Measurements from ENCODE around the gene RPL31. TPM values are rescaled to one million over a fixed set of nuclear protein-coding genes. Genes with fewer than 3 reads are reported as not detected.
A peak's percentile ranks its signal among the peaks of the same experiment; 100 is the strongest.

The RPL31 gene
- polyA plus RNA-seq, 4 donors: 2,508 to 2,984 (median 2,727) TPM

DNA sequence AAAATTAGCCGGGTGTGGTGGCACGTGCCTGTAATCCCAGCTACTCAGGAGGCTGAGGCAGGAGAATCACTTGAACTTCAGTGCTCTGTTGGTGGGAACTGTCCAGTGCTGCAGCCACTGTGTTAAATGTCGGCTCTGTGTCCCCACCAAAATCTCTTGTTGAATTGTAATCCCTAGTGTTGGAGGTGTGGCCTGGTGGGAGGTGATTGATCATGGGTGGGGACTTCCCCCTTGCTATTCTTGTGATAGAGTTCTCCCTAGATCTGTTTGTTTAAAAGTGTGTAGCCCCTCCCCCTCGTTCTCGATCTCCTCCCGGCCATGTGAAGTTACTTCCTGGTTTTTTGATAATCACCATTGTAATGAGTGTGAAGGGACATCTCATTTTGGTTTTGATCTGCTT, 9.8 kb upstream of the RPL31 start:
- DNase-seq (ENCODE audit: low read depth in 4 of 4, low spot score in 3 of 4): no peak

DNA sequence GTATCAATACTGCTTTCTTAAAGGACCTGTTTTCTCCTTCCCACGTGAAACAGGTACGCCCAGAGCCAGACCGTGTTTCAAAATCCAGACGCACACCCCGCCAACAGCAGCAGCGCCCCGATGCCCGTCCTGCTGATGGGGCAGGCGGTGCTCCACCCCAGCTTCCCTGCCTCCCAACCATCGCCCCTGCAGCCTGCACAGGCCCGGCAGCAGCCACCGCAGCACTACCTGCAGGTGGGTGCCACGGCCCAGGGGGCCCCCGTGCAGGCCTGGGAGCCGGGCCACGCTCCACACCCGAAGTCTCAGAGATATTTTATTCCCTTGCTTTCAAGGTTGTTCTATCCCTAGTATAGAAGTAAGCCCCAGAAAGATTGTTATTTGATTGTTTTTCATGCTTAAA, 8.8 kb upstream of the RPL31 start:
- no peak for DNase-seq (ENCODE audit: low read depth in 4 of 4, low spot score in 3 of 4)

DNA sequence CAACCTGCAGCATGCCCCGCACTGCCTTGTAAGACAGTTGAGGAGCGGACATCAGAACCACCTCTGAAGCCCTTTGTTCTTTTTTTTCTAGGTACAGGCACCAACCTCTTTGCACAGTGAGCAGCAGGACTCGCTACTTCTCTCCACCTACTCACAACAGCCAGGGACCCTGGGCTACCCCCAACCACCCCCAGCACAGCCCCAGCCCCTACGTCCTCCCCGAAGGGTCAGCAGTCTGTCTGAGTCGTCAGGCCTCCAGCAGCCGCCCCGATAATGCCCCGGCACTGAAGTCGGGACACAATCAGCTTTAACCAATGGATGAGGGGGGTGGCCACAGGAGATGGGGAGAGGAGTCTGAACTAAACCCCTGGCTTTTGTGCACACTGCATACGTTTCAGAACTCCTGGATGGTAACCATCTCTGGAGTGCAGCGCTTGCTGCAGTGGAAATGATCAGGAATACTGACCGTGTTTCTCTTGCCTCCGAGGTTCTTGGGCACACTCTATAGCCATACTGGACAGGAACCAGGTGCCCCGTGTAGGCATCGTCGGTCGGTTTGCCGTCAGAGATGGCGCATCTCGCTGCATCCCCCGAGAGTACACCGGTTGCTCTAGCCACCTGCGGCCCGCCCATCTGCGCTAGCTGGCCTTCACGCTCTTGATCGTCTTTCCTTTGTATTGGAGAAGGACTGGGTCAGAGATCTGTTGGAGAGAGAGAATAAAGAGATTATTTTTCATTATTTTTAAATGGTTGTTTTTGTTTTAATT, 6.6 kb upstream of the RPL31 start:
- DNase-seq (ENCODE audit: low read depth in 4 of 4, low spot score in 3 of 4): no peak

DNA sequence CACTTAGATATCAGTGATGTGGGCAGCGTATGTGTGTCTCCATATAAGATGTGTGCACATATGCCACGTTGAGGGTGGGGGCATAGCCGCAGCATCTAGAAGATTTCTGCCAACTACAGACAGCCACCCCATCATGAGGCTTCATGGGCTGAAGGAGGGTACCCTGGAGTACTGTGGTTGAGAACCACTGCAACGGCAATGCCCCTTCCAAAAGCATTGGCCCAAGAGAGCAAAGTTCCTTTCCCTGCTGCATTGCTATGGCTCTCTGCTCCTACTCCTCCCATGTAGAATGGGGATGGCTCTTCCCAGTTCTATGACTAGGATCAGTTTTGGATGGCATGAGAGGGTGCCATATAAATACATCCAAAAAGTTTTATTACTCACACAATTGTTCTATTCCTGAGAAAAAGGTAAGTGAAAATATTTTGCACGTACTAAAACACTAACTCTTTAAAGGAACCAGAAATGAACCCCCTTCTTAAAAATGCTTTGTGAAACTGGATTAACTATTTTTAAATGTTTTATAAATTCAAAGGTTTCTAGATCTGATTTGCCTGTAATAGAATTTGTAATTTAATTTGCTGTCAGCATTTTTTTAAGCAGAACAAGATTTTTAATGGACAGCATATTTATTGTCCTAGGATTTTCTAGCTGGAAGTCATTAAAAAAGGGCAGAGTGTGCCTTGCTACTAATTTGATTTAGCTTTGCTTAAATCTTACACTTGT, 4.4 kb upstream of the RPL31 start:
- no peak for DNase-seq (ENCODE audit: low read depth in 4 of 4, low spot score in 3 of 4)

DNA sequence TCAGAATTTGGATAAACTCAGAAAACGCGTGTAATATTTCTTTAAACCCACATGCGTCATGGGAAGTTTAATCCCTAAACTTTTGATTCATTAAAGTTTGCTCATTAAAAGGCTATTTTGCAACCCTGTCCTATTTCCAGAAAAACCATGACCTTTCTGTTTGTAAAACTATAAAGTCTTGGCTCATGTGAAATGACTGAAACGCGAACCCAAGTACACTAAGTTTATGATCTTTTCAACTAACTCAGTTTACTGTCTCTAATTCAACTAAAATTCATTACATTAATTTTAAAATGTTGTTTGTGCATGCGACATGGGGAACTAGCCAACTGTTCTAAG, 3.9 kb upstream of the RPL31 start:
- no peak for DNase-seq (ENCODE audit: low read depth in 4 of 4, low spot score in 3 of 4)

DNA sequence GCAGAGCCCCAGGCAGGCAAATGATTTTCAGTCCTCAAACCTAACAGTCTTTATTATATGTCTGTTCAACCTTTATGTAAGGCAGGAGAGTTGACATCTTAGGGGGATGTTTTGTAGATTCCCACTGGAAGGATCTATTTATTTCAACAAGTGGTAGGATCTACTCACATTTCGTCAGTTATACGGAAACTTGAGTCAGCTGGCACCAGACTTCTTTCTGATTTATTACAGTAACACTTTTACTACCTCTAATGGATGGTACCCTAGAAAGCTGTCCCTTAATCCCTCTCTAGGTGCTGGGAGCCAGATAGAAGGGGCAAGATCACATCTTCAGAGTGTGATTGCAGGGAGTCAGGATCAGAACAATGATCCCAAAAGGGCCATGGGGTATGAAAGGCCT, 2.1 kb upstream of the RPL31 start:
- no peak for DNase-seq (ENCODE audit: low read depth in 4 of 4, low spot score in 3 of 4)

DNA sequence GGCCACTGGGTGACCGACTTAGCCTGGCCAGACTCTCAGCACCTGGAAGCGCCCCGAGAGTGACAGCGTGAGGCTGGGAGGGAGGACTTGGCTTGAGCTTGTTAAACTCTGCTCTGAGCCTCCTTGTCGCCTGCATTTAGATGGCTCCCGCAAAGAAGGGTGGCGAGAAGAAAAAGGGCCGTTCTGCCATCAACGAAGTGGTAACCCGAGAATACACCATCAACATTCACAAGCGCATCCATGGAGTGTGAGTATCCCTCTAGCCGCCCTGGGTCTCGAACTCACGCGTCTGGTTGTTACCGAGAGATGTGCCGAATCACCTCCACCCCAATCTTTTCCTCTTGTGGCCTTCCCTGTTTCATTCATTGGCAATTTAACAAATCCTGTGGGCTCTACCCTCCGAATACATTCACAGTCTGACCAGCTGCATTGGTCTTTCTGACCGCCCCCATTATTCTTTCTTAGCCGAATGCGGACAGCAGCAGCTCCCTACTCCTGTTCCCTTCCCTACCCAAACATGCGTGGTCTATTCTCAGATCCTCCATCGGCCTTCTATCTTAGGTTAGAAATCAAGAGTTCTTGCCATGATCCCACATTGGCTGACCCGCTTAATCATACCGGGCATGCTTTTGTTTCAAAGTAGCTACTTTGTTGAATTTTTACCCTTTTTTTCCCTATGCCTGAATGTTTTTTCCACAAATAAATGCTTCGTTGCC, 631 bp downstream of the RPL31 start:
- DNase-seq (ENCODE audit: low read depth in 4 of 4, low spot score in 3 of 4): no peak

DNA sequence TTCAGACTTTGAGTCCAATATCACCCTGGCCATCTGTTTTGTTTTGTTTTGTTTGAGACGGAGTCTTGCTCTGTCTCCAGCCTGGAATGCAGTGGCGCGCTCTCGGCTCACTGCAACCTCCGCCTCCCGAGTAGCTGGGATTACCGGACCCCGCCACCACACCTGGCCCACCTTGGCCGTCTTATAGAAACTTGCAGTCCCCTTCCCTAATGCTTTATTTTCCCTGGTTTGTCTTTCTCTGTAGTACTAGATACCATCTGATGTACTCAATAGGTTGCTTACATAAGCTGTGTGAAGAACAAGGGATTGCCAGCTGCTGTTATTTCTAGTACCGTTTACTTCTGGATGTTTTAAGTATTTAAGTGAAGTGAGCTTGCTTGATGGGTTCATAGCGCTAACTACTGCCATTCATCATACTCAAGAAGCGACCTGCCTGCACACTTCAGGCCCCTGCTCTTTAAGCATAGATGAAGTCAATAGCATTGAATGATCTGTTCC, 1.2 kb downstream of the RPL31 start:
- no peak for DNase-seq (ENCODE audit: low read depth in 4 of 4, low spot score in 3 of 4)

DNA sequence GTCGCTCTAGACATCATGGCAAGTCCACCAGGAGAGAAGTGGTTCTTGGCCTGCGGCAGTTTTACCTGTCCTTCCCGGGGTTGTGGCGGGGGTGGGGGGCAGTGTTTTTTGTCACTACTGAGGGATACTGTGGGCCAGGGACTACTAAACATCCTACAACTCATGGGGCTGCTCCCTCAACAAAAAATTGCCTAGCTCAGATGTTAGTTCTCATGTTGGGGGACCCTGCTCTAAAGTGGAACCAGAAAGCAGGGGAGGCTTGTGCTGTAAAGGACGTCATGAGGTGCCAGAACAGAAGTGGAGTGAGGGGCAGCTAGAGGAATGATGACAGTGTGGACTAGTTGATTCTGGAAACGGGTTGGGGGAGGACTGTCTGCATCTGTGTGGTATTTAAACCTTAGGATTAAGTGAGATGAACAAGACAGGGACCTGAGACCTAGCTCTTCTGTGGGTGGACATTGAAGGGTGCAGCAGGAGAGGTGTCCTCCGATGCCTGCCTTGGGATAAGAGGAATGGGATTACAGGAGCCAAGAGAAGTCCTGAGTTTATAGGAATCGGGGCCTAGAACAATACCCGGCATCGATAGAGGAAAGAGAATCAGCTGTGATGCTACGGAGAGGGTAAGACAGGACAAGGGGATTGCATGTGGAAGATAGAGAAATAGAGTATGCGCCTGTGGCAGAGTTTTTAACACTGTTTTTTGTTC, 2.7 kb downstream of the RPL31 start:
- DNase-seq (ENCODE audit: low read depth in 4 of 4, low spot score in 3 of 4): no peak

DNA sequence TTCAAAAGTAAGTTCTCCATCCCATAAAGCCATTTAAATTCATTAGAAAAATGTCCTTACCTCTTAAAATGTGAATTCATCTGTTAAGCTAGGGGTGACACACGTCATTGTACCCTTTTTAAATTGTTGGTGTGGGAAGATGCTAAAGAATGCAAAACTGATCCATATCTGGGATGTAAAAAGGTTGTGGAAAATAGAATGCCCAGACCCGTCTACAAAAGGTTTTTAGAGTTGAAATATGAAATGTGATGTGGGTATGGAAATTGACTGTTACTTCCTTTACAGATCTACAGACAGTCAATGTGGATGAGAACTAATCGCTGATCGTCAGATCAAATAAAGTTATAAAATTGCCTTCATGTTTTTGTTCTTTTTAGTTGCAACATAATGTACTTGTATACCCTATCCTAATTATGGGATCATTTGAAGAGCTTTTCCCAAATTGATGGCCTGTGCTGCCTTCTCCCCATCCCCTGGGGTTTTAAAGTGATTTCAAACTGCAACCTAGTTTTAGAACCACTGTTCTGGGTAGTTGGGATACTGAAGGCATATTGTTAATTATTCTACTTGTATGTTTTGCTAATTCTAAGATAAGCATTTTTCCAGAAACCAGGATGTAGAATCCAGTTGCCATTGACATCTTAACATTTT, 4.1 kb downstream of the RPL31 start:
- no peak for DNase-seq (ENCODE audit: low read depth in 4 of 4, low spot score in 3 of 4)

DNA sequence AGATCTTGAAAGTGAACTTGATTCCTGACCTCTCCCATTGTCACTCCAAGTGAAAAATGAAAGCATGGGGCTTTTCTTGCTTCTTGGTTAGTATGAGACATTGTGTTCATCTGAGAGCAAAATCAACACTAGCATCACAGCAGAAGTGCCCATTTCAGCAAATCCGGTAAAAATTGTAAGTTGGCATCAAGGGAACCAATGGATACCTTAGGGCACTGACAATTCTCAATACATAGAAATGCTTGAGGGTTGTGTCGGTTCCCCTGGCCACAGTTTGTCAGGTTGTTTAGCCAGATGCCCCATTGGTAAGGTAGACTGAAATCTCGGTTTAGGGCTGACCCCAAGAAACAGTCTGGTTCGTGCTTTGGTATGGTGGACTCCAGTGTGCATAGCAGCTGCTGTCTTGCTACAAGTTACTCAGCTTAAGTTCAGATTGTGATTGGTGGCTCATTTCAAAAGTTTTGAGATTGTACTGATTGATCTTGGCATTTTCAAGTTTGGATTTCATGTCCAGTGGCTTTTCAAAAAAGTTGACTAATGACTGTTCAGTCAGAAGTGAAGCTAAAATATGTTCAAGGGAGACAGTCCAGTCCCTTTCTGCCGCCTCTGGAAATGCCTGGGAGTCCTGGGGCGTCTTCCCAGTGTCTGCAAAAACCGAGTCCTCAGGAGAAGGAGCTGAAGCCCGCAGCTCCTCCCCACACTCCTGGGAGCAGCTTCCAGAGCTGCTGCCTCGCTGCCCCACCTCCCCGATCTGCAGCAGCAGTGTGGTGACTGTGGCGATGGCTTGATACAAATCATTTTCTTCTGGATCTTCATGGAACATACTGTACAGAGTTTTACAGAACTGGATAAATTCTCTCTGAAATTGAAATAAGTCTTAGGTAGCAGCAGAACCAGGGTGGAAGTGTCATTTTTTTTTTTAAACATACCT, 5.6 kb downstream of the RPL31 start:
- DNase-seq (ENCODE audit: low read depth in 4 of 4, low spot score in 3 of 4): no peak

DNA sequence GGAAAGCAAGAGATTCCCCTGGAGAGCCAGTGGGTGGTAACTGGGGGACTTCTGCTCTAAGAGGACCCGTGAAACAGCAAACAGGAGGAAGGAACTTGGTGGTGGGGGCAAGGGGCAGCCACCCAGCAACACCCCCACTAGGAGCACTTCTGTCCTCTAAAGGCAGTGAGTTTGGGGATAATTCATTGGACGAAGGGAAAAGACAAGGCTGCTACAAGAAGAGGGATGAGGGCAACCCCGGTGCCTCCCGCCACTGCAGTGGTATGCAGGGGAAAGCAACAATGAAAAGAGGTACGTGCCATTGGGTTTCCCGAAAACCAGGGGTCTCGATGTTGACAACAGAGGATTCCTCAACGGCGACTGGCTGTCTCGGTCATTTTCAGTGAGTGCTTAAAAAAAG, 9.1 kb downstream of the RPL31 start:
- DNase-seq (ENCODE audit: low read depth in 4 of 4, low spot score in 3 of 4): no peak

DNA sequence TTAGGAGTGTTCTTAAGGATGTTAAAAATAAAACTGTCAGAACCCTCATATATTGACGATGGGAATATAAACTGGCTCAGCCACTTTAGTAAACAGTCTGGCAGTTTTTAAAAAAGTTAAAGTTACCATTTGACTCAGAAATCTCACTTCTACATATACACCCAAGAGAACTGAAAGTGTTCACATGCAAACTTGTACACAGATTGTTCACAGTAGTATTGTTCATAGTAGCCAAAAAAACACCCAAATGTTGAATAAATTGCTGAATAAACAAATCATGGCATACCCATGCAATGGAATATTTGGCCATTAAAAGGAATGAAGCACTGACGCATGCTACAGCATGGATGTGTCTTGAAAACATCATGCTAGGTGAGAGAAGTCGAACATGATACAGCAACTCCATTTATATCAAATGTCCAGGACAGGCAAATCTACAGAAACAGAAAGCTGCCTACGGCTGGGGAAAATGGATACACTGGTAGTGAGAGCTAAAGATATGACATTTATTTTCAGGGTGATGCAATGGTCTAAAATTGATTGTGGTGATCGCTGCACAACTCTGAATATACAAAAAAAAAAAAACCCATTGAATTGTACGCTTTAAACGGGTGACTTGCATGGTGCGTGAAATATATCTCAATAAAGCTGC, 10.1 kb downstream of the RPL31 start:
- DNase-seq (ENCODE audit: low read depth in 4 of 4, low spot score in 3 of 4): no peak

DNA sequence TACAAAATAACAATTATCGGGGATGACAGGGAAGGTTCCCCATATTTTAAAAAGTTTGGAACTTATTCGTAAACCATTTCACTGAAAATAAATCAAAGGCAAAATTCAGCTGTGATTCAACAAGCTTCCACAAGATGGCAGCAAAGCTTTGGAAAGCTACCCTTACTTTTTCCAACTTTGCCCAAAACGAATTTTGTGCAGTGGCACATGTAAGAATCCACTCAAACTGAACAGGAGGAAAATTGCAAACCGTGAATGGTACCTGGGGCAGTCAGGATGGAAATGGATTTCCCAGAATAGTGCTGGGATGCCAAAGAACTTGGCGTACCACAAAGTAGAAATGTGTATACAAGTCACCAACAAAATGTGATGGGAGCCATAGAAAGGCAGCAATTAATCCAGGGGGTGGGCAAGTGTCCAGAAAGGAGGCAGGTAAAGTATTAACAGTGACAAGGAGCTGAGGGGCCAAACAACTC, 10.7 kb downstream of the RPL31 start:
- peak in 1 of 4 donors; percentile 53 for DNase-seq (ENCODE audit: low read depth in 4 of 4, low spot score in 3 of 4)

DNA sequence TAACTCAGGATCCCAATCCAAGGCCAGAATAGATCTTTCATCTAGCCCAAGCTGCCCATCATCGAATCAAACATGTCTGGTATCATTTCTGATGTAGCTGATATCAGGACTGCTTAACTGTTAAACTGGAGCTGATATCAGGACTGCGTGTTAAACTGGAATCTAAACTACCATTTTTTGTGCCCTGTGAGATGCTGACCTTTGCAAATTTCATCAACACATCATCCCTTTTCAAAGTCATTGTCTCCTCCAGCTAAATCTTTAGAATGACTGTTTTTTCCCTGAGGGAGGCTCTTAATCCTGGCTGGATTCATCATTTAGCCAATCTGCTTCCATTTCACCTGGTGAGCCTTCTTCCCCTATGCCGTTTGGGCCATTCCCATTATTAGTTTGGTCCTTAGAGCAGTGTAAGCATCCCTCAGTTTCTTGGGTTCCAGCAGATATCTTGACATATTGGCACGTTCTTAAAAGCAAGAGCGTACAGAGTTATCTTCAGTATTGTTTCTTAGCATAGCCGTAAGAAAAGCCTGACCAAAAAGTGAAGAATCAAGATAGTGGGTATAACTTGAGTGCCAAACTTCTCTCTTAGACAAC, 12.3 kb downstream of the RPL31 start:
- no peak for DNase-seq (ENCODE audit: low read depth in 4 of 4, low spot score in 3 of 4)

DNA sequence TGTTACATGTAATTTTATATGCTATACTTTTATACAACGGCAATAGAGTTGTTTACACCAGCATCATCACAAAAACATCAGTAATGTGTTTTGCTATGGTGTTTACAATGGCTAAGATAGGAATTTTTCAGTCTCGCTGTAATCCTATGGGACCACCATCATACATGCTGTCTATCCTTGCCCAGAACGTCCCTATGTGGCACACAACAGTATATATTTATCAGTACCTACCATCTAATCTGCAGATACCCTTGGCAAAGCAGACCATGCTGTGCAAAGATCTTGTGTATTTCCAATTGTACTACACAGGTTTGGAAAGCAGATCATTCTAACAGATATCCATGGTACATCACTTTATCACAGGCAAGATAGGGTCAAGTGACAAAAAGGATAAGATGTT, 15.3 kb downstream of the RPL31 start:
- DNase-seq (ENCODE audit: low read depth in 4 of 4, low spot score in 3 of 4): no peak

DNA sequence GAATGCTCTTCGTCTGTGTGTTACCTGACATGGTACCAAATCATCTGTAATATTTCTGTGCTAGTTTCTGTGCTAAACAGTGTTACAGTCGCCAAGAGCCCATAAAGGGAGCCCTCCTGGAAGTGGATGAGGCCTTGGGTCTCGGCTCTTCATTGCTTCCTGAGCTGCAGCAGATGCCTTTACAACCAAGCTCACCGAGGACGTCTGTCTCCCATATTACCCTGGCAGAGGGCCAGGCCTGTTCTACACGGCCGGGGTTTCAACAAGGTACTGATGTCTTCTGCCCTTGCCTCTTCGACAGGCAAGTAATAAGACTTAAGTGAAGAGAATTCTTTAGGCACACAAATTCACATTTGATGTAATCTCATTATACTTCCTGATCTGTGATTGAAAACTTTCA, 16.8 kb downstream of the RPL31 start:
- no peak for DNase-seq (ENCODE audit: low read depth in 4 of 4, low spot score in 3 of 4)

DNA sequence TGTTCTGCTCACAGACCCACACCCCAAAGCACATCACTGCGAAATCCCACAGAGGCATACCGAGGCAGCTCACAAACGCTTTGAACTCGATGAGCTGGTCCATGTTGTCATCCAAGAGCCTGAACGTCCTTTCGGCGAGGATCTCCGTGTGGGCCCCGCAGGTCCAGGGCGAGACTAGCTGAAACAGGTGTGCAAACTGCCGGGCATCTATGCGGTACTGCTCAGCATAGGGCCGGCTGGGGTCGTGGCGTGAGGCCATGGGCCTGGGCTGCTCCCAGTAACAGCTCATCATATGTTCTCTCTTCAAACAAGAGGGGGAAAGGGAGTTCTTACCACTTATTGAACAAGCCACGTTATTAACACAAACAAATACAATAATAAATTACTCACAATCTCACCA, 20.1 kb downstream of the RPL31 start:
- DNase-seq (ENCODE audit: low read depth in 4 of 4, low spot score in 3 of 4): no peak

Data from right renal pelvis (tissue), 4 donors.